ENCODE measurements around the gene RFWD3.

Gene RFWD3

DNA sequence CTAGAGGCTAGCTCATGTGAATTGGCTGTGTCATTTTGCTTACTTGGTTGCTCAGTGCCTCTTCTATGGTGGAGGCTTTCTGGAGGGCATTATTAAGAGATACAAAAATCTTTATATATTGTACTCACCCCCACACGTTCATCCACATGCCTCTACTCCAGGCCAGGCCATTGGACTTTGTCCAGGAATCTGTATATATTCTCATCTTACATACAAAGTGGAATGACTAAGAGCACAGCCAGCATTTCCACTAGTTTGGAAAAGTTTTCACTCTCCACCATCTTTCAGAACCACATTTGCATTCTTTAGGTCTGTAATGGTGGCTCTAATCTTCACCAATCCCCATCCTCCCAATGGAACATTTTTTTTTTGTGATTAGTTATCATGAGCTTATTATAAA lies 55.0 kb downstream of the RFWD3 start:
- DNase-seq = no peak

DNA sequence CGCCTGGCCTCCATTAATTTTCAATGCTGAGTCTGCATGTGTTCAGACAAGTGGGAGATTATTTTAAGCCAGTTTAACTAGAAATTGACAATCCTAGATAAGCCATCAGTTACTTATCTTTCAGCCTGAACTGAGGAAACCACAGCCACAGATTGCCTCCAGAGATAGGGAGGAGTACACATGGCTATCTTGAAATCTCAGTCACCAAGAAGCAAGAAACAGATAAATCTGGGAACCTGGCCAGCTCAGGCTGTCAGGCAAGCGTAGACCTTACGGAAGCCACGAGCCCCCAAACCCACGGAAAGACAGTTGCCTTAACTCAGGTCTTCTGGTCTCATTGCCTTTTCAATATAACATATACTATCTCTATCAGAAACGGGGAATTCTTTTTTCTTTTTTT lies 57.7 kb downstream of the RFWD3 start:
- DNase-seq = no peak

DNA sequence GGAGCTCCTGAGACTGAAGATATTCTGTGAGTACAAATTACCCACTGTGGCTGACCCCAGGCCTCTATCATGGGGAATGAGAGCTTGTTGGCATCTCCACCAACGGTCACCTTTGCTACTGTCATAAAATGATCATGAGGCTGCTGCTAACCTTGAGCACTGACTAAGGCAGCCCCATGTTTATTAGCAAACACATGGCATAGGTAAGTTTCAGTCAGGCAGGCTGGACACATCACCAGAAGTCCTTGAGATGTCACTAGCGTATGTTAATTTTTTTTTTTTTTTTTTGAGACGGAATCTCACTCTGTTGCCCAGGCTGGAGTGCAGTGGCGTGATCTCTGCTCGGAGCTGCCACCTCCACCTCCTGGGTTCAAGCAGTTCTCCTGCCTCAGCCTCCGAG lies 58.3 kb downstream of the RFWD3 start:
- DNase-seq = no peak

DNA sequence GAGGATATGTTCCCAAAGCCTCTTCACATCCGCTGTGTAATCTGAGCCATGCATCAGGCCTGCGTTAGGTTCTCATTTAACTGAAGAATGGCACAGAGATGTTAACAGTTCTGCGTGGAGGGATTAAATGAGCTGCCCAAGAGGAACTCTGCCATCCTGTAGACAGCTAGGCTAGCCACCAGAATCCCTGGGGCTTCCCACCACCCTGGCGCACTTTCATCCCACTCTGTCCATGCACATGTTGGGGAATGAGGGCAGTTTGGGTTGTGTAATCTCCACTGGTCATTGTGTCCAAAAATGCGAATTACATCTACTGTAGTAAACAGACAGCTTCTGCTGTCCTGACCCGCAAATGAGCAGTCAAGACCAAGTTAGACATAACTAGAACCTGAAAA lies 58.7 kb downstream of the RFWD3 start:
- DNase-seq = no peak

DNA sequence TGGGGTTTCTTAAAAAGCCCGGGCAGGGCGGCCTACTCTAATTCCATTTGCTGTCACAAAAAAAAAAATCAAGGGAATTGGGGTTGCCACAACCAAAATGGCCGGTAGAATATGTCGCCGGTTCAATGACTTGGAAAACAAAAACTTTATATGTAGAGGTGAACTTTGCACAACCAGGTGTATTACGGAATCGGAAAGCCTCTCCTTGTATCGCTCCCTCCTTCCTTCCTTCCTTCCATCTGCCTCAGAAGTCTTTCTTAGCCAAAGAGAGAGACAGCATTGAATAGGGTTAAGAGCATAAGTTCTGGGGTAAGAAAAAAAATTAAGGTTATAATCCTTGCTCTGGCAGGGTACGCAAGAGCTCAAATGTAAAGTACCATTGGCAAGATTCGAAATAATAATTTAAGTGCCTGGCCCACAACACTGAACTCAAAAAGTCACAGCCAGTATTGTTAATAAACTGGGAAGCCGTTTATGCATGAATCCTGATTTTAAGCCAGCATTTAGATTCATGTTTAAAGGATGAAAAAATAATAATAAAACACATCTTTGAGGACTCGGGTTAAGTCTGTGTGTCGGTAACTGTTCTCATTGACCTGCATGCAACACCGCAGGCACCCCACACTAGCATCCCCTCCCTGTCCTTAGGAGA lies 59.2 kb downstream of the RFWD3 start:
- DNase-seq = no peak

DNA sequence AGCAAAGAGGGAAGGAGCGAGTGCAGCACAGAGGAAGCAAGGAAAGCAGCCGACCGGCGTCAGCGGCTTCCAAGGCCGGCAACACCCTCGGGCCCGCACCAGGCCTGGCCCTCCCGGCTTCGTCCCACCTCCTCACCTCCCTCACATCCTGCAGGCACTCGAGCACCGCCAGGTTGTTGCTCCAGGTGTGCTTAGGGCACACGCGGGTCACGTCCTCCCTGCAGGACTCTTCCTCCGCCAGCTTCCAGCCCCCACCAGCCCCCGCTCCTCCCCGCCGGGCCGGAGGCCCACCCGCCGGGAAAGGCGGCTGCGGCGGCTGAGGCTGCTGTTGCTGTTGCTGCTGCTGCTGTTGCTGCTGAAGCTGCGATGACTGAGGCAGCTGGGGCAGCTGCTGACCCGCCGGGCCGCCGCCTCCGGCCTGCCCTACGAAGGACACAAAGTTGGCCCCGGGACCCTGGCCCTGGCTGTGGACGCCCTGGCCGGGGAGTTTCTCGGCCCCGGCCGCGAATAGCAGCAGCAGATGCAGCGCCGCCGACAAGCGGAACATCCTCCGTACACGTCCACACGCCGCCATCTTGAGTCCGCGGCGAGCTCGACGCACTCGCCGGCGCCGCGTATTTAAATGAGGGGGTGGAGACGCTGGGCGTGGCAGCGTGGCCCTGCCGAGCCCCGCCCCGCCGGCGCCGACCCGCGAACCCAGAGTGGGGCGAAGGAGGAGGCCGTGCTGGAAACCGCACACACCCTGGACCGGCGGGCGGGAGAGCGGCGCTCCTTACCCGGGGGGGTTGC lies 60.0 kb downstream of the RFWD3 start, which contains the start of gene GLG1:
GLG1 (minus strand) TSS at position 594 of the 789 bp plus-strand sequence; CDS start at position 574, 20 bp downstream.
- DNase-seq = peak; percentile 96

DNA sequence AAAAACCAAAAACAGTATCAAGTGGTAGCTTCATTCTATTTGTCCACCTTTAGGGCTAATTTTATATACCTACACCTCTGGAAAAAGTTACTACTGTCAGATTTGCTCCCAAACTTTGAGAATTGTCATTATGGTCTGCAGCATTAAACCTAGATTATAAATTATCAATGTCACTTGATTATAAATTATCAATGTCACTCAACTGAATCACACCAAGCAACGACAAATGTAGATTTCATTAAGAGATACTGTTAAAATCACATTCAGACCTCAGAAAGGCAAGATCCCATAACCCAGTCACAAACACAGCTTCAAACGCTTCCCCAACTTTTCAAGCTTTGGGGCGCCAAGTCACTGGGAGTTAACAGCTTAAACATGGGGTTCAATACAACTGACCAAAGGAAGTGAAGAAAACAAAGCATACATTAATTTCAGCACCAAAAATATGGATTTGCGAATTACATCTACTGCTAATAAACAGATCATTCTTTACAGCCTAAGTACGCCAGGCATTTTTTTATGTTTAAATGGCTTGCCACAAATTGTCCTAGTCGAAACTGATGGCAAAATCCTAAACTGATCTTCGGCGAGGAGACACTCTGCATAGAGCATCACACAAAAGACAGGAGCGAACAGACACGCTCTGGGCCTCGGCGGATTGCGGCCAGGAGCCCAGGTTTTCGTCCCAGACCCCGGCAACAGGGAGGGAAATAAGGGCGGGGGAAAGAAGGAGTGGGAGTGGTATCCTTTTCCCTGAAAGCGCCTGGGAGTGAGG lies 60.7 kb downstream of the RFWD3 start:
- DNase-seq = peak; percentile 42

DNA sequence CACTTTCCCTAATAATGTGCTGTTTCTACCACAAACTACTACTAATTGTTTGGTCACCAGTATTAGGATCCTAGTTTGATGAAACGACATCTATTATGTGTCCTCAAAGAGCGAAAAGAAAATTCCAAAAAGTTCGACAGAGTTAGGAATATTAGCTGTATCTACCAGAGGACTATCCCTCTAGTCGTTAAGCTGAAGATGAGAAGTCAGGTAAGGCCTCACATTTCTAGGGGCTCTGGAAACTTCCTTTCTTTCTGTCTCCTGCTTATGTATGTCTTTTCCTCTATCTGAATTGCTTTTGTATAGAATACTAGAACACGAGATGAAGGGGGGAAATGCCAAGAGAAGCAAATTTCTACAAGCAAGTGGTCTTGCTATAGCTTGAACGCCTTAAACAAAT lies 61.3 kb downstream of the RFWD3 start:
- no peak for DNase-seq

DNA sequence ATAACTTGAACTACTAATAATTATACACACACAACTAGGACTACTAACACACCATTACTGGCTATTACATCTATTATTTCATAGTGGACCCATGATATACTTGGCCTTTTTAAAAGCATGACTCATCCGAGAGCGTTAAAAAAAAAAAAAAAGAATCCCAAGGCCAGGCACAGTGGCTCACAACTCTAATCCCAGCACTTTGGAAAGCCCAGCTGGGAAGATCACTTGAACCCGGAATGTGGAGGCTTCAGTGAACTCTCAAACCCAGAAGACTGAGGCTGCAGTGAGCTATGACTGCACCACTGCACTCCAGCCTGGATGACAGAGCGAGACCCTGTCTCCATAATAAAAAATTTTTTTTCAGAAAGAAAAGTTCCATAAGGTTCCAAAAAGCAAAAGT lies 62.8 kb downstream of the RFWD3 start:
- no peak for DNase-seq

DNA sequence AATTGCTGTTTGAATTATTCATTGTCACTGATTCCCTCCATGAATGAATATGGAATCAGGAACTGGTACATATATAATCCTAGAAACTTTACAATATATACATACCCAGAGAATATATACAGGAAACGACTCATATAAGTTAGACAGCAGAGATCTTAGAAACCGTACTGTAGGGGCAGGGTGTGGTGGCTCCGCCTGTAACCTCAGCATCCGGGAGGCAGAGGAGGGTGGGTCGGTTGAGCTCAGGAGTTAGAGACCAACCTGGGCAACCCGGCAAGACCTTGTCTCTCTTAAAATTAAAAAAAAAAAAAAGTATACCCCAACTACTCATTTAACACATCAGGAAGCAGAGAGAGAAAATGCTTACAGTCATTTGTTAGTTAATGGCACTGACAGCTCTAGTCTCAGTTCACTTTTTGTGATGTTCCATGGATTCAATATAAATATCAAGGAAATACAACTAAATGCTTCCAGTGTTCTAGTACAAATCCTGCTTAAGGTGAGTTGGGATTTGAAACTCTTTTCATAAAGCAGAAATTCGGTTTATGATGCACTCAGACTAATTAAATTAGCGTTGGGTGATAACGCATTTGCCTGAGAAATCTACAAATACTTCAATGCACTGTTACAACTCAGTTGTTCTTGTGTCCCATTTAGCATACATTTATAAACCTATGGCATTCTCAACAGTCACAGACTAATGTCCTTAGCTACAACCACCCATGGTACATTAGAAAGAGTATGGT lies 65.4 kb downstream of the RFWD3 start:
- DNase-seq = no peak

DNA sequence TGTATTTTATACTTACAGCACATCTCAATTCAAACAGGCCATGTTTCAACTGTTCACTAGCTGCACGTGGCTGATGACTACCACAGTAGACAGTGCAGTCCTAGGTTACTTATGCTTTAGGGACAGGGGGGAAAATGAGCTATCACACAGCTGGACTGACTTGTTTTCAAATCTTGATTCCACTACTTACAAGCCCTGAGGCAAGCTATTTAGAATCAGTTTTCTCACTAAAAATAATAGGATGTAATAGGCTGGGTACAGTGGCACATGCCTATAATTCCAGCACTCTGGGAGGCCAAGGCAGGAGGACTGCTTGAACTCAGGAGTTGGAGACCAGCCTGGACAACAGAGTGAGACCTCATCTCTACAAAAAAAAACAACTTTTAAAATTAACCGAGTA lies 70.1 kb downstream of the RFWD3 start:
- DNase-seq = no peak

DNA sequence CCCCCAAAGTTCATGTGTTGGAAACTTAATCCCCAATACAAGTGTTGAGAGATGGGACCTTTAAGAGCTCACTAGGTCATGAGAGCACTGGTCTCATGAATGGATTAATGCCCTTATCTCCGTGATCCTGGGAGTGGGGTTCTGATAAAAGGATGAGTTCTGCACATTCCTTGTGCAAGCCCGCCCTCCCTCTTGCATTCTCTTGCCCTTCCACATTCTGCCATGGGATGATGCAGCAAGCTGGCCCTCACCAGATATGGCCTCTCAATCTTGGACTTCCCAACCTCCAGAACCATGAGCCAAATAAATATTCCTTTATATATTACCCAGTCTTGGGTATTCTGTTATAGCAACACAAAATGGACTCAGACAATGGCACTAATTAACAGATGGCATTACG lies 73.8 kb downstream of the RFWD3 start:
- no peak for DNase-seq

DNA sequence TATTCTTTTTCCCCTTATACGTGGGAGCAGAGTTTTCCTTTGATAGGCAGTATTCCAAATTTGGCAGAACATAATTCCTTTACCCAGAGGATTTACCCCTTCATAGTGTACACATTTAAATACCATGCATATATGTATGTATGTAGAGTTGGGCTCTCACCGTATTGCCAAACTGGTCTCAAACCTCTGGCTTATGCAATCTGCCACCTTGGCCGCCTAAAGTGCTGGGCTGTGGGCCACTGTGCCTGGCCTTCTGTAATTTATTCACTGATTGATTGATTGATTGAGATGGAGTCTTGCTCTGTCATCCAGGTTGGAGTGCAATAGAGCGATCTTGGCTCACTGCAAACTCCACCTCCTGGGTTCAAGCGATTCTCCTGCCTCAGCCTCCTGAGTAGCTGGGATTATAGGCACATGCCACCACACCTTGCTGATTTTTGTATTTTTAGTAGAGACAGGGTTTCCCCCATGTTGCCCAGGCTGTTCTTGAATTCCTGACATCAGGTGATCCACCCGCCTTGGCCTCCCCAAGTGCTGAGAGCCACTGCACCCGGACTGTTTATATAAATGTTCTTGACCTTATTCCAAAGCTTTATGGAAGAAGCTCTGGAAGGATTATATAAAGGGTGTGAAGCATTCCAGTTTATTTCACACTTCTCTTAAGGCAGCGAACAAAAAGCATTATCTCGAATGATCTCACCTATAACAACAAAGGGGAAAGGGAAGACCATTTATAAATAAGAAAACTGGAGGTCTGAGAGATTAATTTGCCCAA lies 74.6 kb downstream of the RFWD3 start:
- no peak for DNase-seq

DNA sequence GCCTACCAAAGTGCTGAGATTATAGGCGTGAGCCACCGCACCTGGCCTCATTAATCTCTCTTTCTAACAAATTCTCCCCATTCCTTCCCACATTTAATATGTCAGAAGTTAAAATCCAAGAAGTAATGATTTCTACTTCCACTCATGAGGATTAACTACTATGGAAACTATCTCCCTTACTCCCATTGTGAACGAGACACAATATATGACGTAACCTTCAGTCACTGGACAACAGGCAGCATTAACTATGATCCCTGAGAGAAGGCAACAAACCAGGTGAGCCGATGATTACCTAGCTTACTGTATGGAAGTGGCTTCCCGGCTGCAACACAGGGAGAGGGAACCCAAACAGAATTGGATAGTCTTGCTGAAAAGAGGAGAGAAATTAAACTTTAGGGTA lies 79.7 kb downstream of the RFWD3 start:
- DNase-seq = no peak

DNA sequence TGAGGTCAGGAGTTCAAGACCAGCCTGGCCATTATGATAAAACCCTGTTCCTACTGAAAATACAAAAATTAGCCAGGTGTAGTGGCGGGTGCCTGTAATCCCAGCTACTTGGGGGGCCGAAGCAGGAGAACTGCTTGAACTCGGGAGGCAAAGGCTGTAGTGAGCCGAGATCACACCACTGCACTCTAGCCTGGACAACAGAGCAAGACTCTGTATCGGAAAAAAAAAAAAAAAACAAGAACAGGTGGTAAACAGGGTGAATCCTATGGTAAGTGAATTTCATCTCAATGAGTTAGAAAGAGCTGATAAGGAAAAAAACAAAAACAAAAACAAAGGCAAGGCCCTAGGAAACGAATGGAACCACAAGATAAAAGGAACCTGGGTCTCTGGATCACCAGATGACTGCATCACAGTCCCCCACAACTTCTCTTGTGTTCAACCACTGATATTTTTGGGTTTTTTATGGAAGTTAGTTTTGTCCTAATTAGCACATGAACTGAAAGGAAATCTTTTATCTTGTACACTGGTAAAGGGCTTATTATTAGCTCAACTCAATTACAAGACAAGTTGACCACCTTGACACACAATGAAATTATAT lies 80.7 kb downstream of the RFWD3 start:
- DNase-seq = no peak

DNA sequence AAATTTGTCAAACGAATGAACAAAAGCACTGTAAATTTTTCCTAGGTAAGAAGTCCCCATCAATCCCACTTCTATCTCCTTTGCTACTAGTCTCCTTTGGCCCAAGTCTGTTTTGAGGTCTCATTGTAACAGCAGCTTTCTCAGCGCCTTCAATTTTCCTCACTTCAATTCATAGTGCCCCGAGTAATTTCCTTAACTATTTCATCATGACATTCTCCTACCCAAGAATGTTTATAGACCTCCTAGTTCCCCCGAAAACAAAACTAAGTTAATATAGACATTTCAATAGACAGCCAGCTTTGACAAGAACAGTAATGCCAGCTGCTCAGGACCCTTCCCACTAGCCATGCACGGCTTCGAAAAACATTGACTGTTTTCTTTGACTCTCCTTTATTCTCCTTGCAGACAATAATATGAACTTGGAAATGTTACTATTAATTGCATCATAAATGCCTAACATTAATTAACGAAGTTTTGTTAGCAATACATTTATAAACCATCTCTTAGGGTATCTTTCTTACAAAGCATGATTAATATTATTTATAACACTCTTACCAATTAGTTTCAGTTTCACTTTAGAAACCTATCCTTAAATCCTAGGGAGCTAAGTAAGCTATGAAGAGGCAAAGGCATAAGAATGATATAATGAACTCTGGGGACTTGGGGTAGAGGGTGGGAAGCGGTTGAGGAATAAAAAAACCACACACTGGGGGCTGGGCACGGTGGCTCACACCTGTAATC lies 82.6 kb downstream of the RFWD3 start:
- no peak for DNase-seq

DNA sequence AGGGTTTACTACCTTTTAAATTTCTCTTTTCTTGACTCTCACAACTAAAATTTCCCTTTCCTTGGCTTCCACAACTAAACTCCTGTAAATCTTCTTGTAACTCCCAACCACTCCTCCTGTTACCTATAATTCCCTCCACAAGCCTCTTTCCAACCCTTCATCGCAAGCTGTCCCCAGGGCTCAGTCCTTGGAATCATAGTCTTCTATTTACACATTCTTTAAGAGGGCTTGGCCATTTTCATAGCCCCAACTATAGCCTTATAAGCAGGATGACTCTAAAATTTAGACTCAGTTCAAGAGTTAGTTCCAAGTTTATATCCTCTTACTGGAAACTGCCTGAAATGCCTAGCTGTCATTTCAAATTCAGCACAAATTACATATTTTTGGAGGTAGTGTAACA lies 83.7 kb downstream of the RFWD3 start:
- DNase-seq = no peak

DNA sequence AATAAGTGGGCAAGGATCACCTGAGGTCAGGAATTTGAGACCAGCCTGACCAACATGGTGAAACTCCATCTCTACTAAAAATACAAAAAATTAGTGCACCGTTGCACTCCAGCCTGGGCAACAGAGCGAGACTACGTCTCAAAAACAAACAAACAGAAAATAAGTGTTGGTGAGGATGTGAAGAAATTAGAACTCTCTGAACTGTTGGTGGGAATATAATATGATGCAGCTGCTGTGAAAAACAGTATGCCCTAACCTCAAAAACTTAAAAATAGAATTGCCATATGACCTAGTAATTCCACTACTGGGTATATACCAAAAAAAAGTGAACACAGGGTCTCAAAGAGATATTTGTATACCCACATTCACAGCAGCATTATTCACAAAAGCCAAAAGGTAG lies 85.8 kb downstream of the RFWD3 start:
- DNase-seq = no peak

DNA sequence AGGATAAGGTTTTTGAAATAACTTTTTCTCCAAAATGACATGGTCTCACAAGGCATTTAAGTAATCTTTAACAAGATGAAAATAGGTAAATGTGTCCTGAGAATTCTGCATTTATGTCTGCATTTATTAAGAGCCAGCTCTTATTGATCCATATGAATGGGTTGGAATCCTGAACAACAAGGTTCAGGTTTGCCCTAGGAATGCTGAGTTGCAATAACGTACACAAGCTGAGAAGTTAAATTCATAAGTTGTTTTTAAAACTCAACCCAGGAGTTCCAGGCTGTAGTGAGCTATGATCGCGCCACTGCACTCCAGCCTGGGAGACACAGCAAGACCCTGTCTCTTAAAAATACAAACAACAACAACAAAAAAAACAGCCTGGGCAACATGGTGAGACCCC lies 87.8 kb downstream of the RFWD3 start:
- DNase-seq = no peak

DNA sequence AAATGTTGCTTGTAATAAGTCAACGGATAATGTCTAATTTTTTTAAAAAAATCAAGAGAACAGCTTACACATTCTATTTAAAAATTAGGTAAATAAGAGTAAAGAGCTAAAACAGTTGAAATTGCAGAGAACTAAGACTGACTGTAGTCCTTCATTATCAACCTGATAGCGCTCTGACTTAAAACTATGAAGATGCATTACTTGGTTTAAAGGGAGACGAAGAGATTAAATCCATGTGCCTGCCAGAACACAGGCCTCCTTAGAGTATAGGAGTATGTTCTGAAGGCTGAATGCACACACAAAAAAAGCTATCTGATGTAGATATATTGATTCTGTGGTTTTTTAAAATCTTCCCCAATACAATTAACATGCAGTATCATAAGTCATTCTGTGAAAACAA lies 88.2 kb downstream of the RFWD3 start:
- no peak for DNase-seq

DNA sequence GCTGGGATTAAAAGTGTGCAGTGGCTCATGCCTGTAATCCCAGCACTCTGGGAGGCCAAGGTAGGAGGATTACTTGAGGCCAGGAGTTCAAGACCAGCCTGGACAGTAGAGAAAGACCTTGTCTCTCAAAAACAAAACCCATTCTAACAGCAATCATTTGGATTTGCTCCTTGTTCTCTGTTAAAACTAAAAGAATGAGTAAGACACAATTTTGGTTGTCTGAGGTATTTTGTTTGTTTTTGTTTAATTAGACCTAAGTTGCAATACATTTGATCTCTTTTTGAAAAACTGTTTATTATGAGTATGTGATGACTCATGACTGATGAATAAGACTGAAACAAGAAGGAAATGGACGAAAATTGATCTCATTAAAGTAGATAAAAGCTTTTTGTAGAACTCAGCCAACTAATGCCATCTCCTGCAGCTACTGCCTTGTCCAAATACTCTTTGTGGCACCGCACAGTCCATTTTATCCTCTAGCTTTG lies 88.8 kb downstream of the RFWD3 start:
- DNase-seq = peak; percentile 64

Measured in suppressor macrophage treated with lipopolysaccharide for 4 hours (primary cell).